Spleen (tissue), 11 donors: ENCODE data around the gene MUCL3. TPM values are rescaled to one million over a fixed set of nuclear protein-coding genes. Genes with fewer than 3 reads are reported as not detected.

Experiments
- DNase-seq: peaks from one replicate; pipeline ENCODE4 v3.0.0-alpha.2; 2020
- H3K27ac ChIP-seq, 8 donors: fragments of 200-600 bp; sonication (generic) in 7 of 8; 1 replicate in 4 of 8; 2 replicates in 4 of 8; pipeline versions ENCODE4 v1.5.0 to v1.8.0; 2016 to 2021; ENCODE audit warnings: inconsistent platforms in 4 of 8, mild to moderate bottlenecking in 4 of 8, moderate library complexity in 1 of 8
- H3K27me3 ChIP-seq, 7 donors: fragments of 200-600 bp; sonication (generic) in 6 of 7; replicated peaks in 1 of 7; 1 replicate in 4 of 7; 2 replicates in 3 of 7; pipeline versions ENCODE4 v1.5.0 to v1.8.0; 2016 to 2021; ENCODE audit warnings: inconsistent platforms in 3 of 7, mild to moderate bottlenecking in 1 of 7
- H3K36me3 ChIP-seq, 6 donors: fragments of 200-600 bp; sonication (generic) in 5 of 6; 1 replicate in 4 of 6; 2 replicates in 2 of 6; pipeline versions ENCODE4 v1.5.0 to v1.8.0; 2016 to 2021; ENCODE audit warnings: inconsistent platforms in 2 of 6
- H3K4me1 ChIP-seq, 6 donors: fragments of 200-600 bp; sonication (generic) in 5 of 6; 1 replicate in 3 of 6; 2 replicates in 3 of 6; pipeline versions ENCODE4 v1.5.0 to v1.8.0; 2016 to 2021; ENCODE audit warnings: inconsistent platforms in 3 of 6
- H3K4me3 ChIP-seq, 8 donors: fragments of 200-600 bp; sonication (generic) in 7 of 8; 1 replicate in 4 of 8; 2 replicates in 4 of 8; pipeline versions ENCODE4 v1.5.0 to v1.8.0; 2016 to 2021; ENCODE audit warnings: inconsistent platforms in 4 of 8, mild to moderate bottlenecking in 4 of 8, moderate library complexity in 2 of 8
- H3K9me3 ChIP-seq, 8 donors: fragments of 200-600 bp; sonication (generic) in 7 of 8; 1 replicate in 4 of 8; 2 replicates in 4 of 8; pipeline versions ENCODE4 v1.5.0 to v1.8.0; 2016 to 2021; ENCODE audit warnings: inconsistent platforms in 4 of 8
- CTCF ChIP-seq, 11 experiments: fragments of 200-600 bp in 7 of 11; fragments of 450-650 bp in 4 of 11; sonication (generic) in 4 of 11; IDR thresholded peaks in 8 of 11; conservative IDR thresholded peaks in 3 of 11; 1 replicate in 7 of 11; 2 replicates in 4 of 11; pipeline versions ENCODE4 v1.4.0 to v1.8.0; 2016 to 2021; ENCODE audit warnings: antibody characterized with exemption in 11 of 11, inconsistent platforms in 4 of 11, mild to moderate bottlenecking in 1 of 11
- POLR2A ChIP-seq, 3 donors: fragments of 450-650 bp; IDR thresholded peaks; one replicate each; pipeline ENCODE4 v1.5.1; 2017; ENCODE audit warnings: antibody characterized with exemption in 3 of 3, mild to moderate bottlenecking in 1 of 3
- POLR2AphosphoS5 ChIP-seq, 3 donors: sonication (generic); formaldehyde crosslinking; IDR thresholded peaks; one replicate each; pipeline ENCODE4 v1.5.1; 2017; ENCODE audit warnings: antibody characterized with exemption in 3 of 3
- WGBS, 5 donors: extraction: QIAGEN DNeasy Blood & Tissue Kit in 3 of 5; methylation state at CpG; one replicate each; pipeline versions ENCODE4 v1.1.5 to v1.1.7; 2013 to 2018; 5-methylcytosine and 5-hydroxymethylcytosine counted together
- intact Hi-C: fragments of 100-400 bp; cut with DNase I; formaldehyde crosslinking; loops from one replicate; pipeline ENCODE4 v1.15.0; 2023; ENCODE audit warnings: low total_unique reads
- polyA plus RNA-seq, 3 donors: library from polyadenylated mRNA; stranded (reverse); fragments of 200-250 nt; gene quantifications; one replicate each; pipeline ENCODE4 v1.2.1, GENCODE V29; 2013
- total RNA-seq, 7 donors: library from RNA; depleted of rRNA in 3 of 7; stranded (reverse); fragments of >200 nt in 3 of 7; fragmentation: NEBNext Ultra II Directional in 4 of 7; extraction: Animal tissue kit (Norgen Biotek cat#: 25700) in 4 of 7; gene quantifications; one replicate each; pipeline versions ENCODE4 v1.1.0 to v1.2.1, GENCODE V29; 2016 to 2021
- donor health status: healthy with polysubstance abuse.
- donor health status: DM: no; HTN: no; CAD: no; lungs with moderate emphysema.
- donor health status: DM: no; HTN: no; CAD: no.
- donor health status: Bipolar disorder and iron deficiency.
- donor health status: healthy.
- donor health status: DM: no; HTN: no; CAD: no.
- donor health status: DM: yes; HTN: yes; CAD: no.

Gene MUCL3
- total and polyA plus RNA-seq, 10 donors, result 0.03 TPM; not detected in 9

- peak overlapping the region; percentile 28 to 71 (median 39) for H3K4me3 ChIP-seq
- DNase-seq, result no peak
- TF ChIP-seq POLR2A (IDR thresholded peaks at IDR 0.05) (no peak), CTCF (IDR thresholded peaks at IDR 0.05 in 8 of 11, conservative IDR thresholded peaks at IDR 0.05 in 3 of 11) (no peak), POLR2AphosphoS5 (IDR thresholded peaks at IDR 0.05) (no peak)
- no peaks in the 10 kb centered on the region for H3K9me3 ChIP-seq
- peaks cover 0 to 71% (median 0%) of the 10 kb centered on the region in 7 donors for H3K27me3 ChIP-seq
- H3K27ac ChIP-seq, result peak overlapping the region; percentile 38 to 69 (median 58)
- intact Hi-C loops, result no loop called here
- 54 to 62% (median 61%) methylated on average over 9 of the region's 9 CpGs for WGBS, 5 donors
- H3K36me3 ChIP-seq, result no peaks in the 10 kb centered on the region
- H3K4me1 ChIP-seq, result peaks cover 0 to 20% (median 16%) of the 10 kb centered on the region in 6 donors
Measured at GRCh38 chr6:30954631-30955366, 14.0 kb downstream of the MUCL3 start.

- Histone ChIP-seq H3K27ac (peak overlapping the region; percentile 38 to 69 (median 58)), H3K36me3 (no peaks in the 10 kb centered on the region), H3K9me3 (no peaks in the 10 kb centered on the region), H3K4me3 (peak overlapping the region; percentile 28 to 71 (median 39)), H3K4me1 (peaks cover 0 to 20% (median 16%) of the 10 kb centered on the region in 6 donors), H3K27me3 (peaks cover 0 to 71% (median 0%) of the 10 kb centered on the region in 7 donors)
- TF ChIP-seq CTCF (IDR thresholded peaks at IDR 0.05 in 8 of 11, conservative IDR thresholded peaks at IDR 0.05 in 3 of 11) (no peak), POLR2AphosphoS5 (IDR thresholded peaks at IDR 0.05) (peak; percentile 43 to 74 (median 69))
- WGBS, 5 donors, result 1 to 3% (median 2%) methylated on average over 39 to 46 of the region's 46 CpGs
- intact Hi-C loops, result no loop called here
- peak; percentile 95 for DNase-seq
Measured at GRCh38 chr6:30955367-30956042, 14.7 kb downstream of the MUCL3 start.

- Histone ChIP-seq H3K9me3 (no peaks in the 10 kb centered on the region), H3K4me1 (peaks cover 0 to 20% (median 16%) of the 10 kb centered on the region in 6 donors), H3K27ac (no peak overlapping the region), H3K27me3 (peaks cover 0 to 56% (median 0%) of the 10 kb centered on the region in 7 donors), H3K4me3 (no peak overlapping the region), H3K36me3 (no peaks in the 10 kb centered on the region)
- no peak for DNase-seq
- TF ChIP-seq POLR2AphosphoS5 (IDR thresholded peaks at IDR 0.05) (no peak), POLR2A (IDR thresholded peaks at IDR 0.05) (no peak), CTCF (IDR thresholded peaks at IDR 0.05 in 8 of 11, conservative IDR thresholded peaks at IDR 0.05 in 3 of 11) (no peak)
- intact Hi-C loops, result no loop called here
- WGBS, 5 donors, result 65 to 79% (median 72%) methylated on average over 2 of the region's 2 CpGs
Measured at GRCh38 chr6:30957716-30958115, 16.9 kb downstream of the MUCL3 start.
